Measurements from ENCODE around the gene SRPRB. TPM values are rescaled to one million over a fixed set of nuclear protein-coding genes. Genes with fewer than 3 reads are reported as not detected.

Gene SRPRB
- polyA plus RNA-seq, 1 of the 3 experiments (the other 2 are of a cell fraction): 54.3 TPM

DNA sequence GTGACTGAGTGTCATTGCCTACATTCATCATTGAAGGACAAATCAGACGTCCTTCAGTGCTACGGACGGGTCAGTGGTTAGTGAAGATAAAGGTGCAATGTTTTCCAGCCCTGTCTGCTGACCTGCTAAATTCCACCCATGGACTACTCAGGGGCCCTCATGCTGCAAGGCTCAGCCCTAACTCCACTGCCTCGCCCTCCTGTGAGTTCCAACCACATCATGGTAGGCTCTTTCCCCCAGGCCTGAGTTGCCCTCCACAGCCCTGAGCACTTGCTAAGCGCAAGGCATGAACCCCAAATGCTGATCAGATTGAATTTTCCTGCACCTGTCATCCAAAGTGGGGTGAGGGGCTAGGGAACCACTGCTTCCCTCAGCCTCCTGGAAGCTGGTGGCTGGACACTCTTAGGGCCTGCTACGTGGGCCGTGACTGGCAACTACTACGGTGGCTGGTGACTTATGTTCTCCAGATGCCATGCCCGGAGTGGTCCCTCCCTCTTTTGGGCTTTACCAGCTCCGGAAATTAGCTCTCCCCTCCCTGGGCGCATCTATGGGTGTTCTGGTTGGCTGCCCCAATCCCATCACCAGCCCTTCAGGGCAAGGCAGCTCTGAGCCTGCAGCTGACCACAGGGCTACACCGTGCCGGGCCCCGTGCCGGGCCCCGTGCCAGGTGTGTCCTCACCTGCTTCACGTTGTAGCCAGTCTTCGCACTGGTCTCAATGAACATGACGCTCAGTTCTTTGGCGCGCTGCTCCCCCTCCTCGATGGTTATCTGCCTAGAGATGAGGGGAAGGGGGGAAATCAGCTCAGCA lies 32.1 kb downstream of the SRPRB start:
- H2AFZ ChIP-seq (ENCODE audit: low read depth): no peak overlapping the region
- 85% methylated on average over 16 of the region's 22 CpGs for WGBS (ENCODE audit: low lambda C conversion rate)
- ChIA-PET CTCF (no interaction called here), POLR2A (no interaction called here)
- no peak overlapping the region for H3K4me2 ChIP-seq
- H3F3A ChIP-seq (replicated peaks; ENCODE audit: insufficient read depth): no peaks in the 10 kb centered on the region
- no peak overlapping the region for H3K27ac ChIP-seq (ENCODE audit: low read depth in 2 of 2, low read length in 1 of 2)
- TF ChIP-seq TCF12 (IDR thresholded peaks at IDR 0.05) (no peak), GABPA (IDR thresholded peaks at IDR 0.05; ENCODE audit: low read depth) (no peak), JUND (IDR thresholded peaks at IDR 0.05) (no peak), EZH2phosphoT487 (IDR thresholded peaks at IDR 0.05; ENCODE audit: borderline replicate concordance, low read depth) (no peak), RFX5 (IDR thresholded peaks at IDR 0.05; ENCODE audit: low read length) (no peak), FOXJ3 (CRISPR knock-in tag; IDR thresholded peaks at IDR 0.05) (no peak), RXRA (IDR thresholded peaks at IDR 0.05; ENCODE audit: borderline replicate concordance, low read depth) (no peak)
- TF ChIP-seq, protein P1, sequence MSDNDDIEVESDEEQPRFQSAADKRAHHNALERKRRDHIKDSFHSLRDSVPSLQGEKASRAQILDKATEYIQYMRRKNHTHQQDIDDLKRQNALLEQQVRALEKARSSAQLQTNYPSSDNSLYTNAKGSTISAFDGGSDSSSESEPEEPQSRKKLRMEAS (IDR thresholded peaks at IDR 0.05; ENCODE audit: low read depth): no peak
- TF ChIP-seq, protein P2, sequence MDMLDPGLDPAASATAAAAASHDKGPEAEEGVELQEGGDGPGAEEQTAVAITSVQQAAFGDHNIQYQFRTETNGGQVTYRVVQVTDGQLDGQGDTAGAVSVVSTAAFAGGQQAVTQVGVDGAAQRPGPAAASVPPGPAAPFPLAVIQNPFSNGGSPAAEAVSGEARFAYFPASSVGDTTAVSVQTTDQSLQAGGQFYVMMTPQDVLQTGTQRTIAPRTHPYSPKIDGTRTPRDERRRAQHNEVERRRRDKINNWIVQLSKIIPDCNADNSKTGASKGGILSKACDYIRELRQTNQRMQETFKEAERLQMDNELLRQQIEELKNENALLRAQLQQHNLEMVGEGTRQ (IDR thresholded peaks at IDR 0.05; ENCODE audit: borderline replicate concordance, low read depth, low read length): no peak
- TF ChIP-seq, protein P3, sequence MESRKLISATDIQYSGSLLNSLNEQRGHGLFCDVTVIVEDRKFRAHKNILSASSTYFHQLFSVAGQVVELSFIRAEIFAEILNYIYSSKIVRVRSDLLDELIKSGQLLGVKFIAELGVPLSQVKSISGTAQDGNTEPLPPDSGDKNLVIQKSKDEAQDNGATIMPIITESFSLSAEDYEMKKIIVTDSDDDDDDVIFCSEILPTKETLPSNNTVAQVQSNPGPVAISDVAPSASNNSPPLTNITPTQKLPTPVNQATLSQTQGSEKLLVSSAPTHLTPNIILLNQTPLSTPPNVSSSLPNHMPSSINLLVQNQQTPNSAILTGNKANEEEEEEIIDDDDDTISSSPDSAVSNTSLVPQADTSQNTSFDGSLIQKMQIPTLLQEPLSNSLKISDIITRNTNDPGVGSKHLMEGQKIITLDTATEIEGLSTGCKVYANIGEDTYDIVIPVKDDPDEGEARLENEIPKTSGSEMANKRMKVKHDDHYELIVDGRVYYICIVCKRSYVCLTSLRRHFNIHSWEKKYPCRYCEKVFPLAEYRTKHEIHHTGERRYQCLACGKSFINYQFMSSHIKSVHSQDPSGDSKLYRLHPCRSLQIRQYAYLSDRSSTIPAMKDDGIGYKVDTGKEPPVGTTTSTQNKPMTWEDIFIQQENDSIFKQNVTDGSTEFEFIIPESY (IDR thresholded peaks at IDR 0.05; ENCODE audit: borderline replicate concordance, low read depth): no peak
- TF ChIP-seq, protein P4, sequence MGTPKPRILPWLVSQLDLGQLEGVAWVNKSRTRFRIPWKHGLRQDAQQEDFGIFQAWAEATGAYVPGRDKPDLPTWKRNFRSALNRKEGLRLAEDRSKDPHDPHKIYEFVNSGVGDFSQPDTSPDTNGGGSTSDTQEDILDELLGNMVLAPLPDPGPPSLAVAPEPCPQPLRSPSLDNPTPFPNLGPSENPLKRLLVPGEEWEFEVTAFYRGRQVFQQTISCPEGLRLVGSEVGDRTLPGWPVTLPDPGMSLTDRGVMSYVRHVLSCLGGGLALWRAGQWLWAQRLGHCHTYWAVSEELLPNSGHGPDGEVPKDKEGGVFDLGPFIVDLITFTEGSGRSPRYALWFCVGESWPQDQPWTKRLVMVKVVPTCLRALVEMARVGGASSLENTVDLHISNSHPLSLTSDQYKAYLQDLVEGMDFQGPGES (IDR thresholded peaks at IDR 0.05; ENCODE audit: low read depth, low read length): no peak
- TF ChIP-seq, protein P5, sequence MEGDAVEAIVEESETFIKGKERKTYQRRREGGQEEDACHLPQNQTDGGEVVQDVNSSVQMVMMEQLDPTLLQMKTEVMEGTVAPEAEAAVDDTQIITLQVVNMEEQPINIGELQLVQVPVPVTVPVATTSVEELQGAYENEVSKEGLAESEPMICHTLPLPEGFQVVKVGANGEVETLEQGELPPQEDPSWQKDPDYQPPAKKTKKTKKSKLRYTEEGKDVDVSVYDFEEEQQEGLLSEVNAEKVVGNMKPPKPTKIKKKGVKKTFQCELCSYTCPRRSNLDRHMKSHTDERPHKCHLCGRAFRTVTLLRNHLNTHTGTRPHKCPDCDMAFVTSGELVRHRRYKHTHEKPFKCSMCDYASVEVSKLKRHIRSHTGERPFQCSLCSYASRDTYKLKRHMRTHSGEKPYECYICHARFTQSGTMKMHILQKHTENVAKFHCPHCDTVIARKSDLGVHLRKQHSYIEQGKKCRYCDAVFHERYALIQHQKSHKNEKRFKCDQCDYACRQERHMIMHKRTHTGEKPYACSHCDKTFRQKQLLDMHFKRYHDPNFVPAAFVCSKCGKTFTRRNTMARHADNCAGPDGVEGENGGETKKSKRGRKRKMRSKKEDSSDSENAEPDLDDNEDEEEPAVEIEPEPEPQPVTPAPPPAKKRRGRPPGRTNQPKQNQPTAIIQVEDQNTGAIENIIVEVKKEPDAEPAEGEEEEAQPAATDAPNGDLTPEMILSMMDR (IDR thresholded peaks at IDR 0.05): no peak
- TF ChIP-seq, protein P6, sequence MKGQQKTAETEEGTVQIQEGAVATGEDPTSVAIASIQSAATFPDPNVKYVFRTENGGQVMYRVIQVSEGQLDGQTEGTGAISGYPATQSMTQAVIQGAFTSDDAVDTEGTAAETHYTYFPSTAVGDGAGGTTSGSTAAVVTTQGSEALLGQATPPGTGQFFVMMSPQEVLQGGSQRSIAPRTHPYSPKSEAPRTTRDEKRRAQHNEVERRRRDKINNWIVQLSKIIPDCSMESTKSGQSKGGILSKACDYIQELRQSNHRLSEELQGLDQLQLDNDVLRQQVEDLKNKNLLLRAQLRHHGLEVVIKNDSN (IDR thresholded peaks at IDR 0.05; ENCODE audit: borderline replicate concordance, low read depth): no peak
- H3K4me1 ChIP-seq (ENCODE audit: control insufficient read depth in 1 of 2, insufficient read depth in 2 of 2, low read depth in 1 of 2, low read length in 1 of 2): no peaks in the 10 kb centered on the region; a peak in 1 of 4 replicates
- H3K36me3 ChIP-seq (replicated peaks in 1 of 2; ENCODE audit: control insufficient read depth in 1 of 2, insufficient read depth in 2 of 2, low read length in 1 of 2): no peaks in the 10 kb centered on the region
- H3K27me3 ChIP-seq (ENCODE audit: insufficient read depth): no peaks in the 10 kb centered on the region
- no peaks in the 10 kb centered on the region for H3K9me3 ChIP-seq
- no peaks in the 10 kb centered on the region for H3K79me2 ChIP-seq (ENCODE audit: insufficient read depth)
- no peaks in the 10 kb centered on the region for H3K9me2 ChIP-seq
- H3K4me3 ChIP-seq (ENCODE audit: low read depth in 2 of 2, low read length in 1 of 2): no peak overlapping the region
- no peak overlapping the region for H3K9ac ChIP-seq
- no peak for DNase-seq
- no peaks in the 10 kb centered on the region for H4K20me1 ChIP-seq (ENCODE audit: insufficient read depth)

Measured in SK-N-SH (cell line).